HPDE6-E6E7 (cell line): ENCODE data around the gene RAB17.
"Not testable (repeated sequence)": the region's sequence is repeated elsewhere in the genome, so short reads cannot be mapped to it uniquely, and the experiment has no call there.

ENCODE experiments used
- DNase-seq: peaks from one replicate; pipeline ENCODE4 v3.0.0; 2011; ENCODE audit warnings: missing footprints; ENCODE audit errors: extremely low spot score

RAB17 gene

GRCh38 chr2:237624565-237624964, 34.0 kb upstream of the RAB17 start:
- DNase-seq = no peak

GRCh38 chr2:237623428-237624403, 33.2 kb upstream of the RAB17 start:
- DNase-seq = no peak

DNA sequence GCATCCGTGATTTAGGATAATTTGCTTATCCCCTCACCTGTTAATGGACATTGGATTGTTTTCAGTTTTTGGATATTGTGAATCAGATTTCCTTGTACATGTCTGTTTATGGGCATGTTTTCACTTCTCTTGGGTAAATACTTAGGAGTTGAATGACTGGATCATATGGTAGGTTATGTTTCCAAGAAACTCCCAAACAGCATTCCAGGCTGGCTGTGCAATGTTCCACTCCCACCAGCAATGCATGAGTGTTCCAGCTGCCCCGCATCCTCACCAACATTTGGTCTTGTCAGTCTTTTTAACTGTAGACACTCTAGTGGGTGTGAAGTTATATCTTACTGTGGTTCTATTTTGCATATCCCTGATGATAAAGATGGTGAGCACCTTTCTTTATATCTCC, 27.9 kb upstream of the RAB17 start:
- DNase-seq = no peak

DNA sequence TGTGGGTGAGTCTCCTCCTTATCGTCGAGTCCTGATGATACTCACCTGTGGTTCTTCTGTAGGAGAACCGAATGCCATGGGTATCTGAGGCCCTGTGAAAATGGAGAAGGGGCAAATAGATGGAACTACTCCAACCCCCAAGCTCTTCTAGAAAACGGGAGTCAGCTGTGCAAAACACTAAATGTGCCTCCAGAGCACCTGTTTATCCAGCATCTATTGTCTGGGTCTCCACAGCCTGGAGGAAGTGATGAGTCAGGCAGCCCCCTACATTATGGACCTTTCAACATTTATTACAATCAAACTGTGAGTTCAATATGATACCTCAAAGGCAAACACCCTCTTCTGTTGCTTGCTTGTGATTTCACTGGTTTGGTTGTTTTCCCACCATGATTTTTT, 27.1 kb upstream of the RAB17 start:
- DNase-seq = no peak

GRCh38 chr2:237616734-237617586, 26.4 kb upstream of the RAB17 start:
- DNase-seq = no peak

- no peak for DNase-seq
Observed at GRCh38 chr2:237616373-237616733, 25.8 kb upstream of the RAB17 start.

DNA sequence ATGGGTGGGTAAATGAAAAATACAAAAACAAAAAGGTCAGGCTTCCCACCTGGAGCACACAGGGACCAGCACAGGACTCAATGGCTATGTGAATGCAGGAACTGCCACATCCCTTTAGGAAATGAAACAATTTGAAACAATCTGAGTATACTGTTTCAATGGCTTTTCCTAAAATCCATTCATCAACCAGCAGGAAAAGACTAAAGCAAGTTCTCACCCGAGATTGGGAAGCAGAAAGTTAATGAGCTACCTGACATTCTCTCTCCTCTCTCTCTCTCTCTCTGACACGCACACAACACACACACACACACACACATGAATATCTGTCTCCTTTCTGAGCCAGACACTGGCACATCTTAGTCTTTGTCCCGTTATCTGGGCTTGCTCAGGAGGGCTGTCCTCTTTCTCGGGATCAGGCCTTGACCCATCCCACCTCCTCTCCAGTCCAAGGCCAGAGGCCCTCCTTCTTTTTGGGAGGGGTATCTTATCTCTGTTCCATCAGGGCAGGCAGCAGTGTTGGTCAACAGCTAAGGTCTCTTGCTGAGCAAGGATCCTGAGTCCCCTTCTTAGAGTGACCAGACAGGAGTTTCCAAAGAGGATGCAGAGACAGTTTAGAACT, 25.2 kb upstream of the RAB17 start:
- DNase-seq = no peak

GRCh38 chr2:237614151-237614720, 23.7 kb upstream of the RAB17 start:
- no peak for DNase-seq

GRCh38 chr2:237613679-237614078, 23.1 kb upstream of the RAB17 start:
- DNase-seq = no peak

DNA sequence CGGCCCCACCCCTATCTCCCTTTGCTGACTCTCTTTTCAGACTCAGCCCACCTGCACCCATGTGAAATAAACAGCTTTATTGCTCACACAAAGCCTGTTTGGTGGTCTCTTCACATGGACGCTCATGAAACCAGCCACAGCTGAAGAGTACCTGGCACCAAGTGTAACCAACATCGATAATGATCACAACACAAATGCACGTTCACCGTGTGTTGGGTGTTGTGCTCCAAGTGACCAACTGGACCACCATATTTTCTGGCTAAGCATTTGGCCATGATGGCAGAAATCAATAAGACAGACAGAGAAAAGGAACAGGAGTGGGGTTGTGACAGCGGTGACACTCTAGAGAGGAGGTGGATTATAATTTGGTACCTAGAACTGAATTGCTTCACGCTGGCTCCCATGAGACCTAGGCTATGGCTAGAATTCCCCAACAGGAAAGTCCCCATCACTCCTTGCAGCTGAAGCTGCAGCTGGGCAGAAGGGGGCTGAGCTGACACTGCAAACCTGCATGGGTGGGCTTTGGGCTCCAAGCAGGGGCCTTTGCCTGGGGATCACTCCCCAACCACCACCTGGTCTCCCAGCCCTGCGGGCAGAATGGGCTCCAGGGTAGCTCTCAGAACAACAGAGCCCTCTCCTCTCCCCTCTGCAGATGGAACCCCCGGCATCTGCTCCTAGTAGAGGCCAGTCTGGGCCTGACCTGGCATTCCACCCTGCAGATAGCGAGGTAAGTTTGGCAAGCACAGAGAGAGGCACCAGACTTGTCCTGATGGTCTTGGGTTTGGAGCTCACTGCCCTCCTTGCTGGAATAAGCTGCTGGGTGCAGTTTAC, 22.2 kb upstream of the RAB17 start:
- no peak for DNase-seq

GRCh38 chr2:237606522-237606921, 16.0 kb upstream of the RAB17 start:
- not testable (repeated sequence) for DNase-seq

- DNase-seq = no peak
Observed at GRCh38 chr2:237604960-237605359, 14.4 kb upstream of the RAB17 start.

GRCh38 chr2:237604391-237604790, 13.9 kb upstream of the RAB17 start:
- DNase-seq = no peak

DNA sequence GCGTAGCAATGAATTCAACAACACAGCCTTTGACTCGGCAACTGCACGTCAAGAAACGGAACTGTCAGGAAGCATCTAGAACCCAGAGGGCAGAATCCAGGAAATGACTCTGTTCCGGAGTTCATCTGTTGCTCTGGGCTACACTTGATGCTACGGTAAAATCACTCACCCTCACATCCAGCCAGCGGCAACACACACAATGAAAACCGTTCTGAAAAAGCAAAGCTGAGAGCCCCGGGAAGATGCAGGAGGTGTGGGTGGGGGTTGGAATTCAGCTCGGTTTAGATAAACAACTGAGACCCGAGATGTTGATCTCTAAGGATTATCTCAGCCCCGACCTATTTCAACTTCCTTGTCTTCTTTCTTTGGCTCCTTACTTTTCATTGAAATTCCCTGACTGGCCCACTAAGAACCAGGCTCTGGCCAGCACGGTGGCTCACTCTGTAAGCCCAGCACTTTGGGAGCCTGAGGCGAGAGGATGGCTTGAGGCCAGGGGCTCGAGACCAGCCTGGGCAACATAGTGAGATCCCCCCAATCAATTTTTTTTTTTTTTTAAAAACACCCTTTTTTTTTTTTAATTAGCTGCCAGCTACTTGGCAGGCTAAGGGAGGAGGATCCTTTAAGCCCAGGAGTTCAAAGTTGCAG, 13.3 kb upstream of the RAB17 start:
- DNase-seq = no peak

DNA sequence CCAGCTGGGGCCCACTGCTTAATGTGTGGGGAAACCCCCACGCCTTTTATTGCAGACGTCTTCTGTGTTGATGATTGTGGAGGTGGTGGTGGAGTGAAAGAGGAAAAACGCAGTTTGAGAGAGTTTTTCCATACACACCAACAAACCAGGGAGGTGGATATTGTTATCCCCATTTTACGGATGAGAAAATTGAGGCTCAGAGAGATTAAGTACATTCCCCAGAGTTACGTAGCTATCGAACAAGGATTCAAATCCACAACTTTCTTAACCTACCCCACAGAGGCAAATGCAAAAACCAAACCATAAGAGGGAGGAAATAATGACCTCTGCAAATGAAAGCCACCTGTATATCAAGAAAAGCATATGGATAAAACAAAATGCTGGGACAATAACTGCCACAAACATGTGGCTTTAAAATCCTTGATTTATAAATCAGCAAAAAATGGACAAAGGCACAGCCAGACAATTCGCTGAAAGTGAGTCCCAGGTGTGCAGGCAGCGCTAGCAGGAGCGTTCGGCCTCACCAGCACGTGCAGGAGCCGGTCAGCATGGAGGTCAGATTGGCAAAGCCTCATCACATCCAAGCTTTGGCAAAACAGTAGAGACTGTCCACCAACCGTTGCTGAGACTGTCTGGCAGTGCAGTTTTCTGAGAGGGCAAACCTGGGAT, 12.6 kb upstream of the RAB17 start:
- DNase-seq = no peak

GRCh38 chr2:237602409-237602808, 11.9 kb upstream of the RAB17 start:
- DNase-seq = no peak

- no peak for DNase-seq
Observed at GRCh38 chr2:237601453-237602116, 11.1 kb upstream of the RAB17 start.

DNA sequence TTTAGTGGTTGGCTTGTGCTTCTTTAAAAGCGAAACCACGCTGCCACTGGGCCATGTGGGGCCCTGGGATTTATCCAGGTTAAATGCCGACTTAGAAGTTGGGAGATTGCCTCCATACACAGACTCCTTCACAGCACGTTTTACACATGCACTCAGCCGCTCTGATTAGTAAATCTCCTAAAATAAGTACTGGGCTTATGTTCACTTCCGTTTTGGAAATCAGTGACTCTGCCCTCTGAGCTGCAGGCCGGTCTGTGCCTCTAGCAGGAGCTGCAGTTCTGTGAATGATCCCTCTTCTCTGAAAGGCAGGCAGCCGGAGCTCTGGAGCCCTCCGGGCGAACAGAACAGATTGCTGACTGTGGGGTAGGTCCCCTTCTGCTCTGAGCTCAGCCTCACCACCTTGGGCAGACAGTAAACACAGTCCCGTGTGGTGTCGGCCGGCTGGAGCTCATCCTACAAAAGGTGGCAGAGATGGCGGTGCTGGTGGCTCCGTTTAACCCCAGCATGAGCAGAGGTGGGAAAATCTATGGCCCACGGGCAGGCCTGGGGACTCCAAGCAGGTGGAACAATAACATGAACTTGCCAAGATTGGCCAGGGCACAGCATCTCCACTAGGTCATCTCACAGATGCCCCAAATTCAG, 9.8 kb upstream of the RAB17 start:
- no peak for DNase-seq
